Measurements from ENCODE around the gene SLC40A1. TPM values are rescaled to one million over a fixed set of nuclear protein-coding genes. Genes with fewer than 3 reads are reported as not detected.

SLC40A1 gene
- total RNA-seq, 1 donor from 2014 or later, result 11.4 TPM

- no peaks in the 10 kb centered on the region for H3K9me3 Mint-ChIP-seq (ENCODE audit: unreplicated experiment)
- peaks cover 13% of the 10 kb centered on the region for H3K4me1 Mint-ChIP-seq (ENCODE audit: unreplicated experiment)
- no peaks in the 10 kb centered on the region for H3K27me3 Mint-ChIP-seq (ENCODE audit: unreplicated experiment)
- no peak overlapping the region for H3K27ac Mint-ChIP-seq (ENCODE audit: unreplicated experiment)
- H3K36me3 Mint-ChIP-seq (ENCODE audit: unreplicated experiment), result no peaks in the 10 kb centered on the region
- no peak overlapping the region for H3K4me3 Mint-ChIP-seq (ENCODE audit: unreplicated experiment)
- DNase-seq (ENCODE audit: extremely low spot score, unreplicated experiment), result no peak
- TF ChIP-seq, protein P1, sequence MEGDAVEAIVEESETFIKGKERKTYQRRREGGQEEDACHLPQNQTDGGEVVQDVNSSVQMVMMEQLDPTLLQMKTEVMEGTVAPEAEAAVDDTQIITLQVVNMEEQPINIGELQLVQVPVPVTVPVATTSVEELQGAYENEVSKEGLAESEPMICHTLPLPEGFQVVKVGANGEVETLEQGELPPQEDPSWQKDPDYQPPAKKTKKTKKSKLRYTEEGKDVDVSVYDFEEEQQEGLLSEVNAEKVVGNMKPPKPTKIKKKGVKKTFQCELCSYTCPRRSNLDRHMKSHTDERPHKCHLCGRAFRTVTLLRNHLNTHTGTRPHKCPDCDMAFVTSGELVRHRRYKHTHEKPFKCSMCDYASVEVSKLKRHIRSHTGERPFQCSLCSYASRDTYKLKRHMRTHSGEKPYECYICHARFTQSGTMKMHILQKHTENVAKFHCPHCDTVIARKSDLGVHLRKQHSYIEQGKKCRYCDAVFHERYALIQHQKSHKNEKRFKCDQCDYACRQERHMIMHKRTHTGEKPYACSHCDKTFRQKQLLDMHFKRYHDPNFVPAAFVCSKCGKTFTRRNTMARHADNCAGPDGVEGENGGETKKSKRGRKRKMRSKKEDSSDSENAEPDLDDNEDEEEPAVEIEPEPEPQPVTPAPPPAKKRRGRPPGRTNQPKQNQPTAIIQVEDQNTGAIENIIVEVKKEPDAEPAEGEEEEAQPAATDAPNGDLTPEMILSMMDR (IDR thresholded peaks at IDR 0.05), result no peak
These were observed 18.7 kb upstream of the SLC40A1 start for GRCh38 chr2:189599245-189599644.

DNA sequence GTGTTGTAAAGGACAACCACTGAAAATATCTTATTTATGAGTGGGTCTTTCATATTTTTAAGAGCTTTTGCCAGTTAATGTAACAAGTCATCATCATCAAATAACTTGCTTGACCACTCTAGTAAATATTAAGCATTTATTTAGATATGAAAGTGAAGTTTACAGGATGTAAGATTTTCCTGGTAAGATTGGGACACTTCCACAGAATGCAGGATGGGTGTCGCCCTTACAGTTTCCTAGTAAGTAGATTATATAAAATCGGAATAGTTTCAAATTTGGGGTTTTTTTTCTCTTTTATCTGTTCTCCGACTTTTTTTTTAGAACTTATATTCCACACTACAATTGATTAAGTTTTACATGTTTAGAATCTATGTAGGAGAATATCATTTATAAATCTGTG lies 14.8 kb upstream of the SLC40A1 start:
- no peaks in the 10 kb centered on the region for H3K36me3 Mint-ChIP-seq (ENCODE audit: unreplicated experiment)

GRCh38 chr2:189594305-189594704 lies 13.7 kb upstream of the SLC40A1 start:
- Mint-ChIP-seq H3K4me3 (ENCODE audit: unreplicated experiment) (no peak overlapping the region), H3K27me3 (ENCODE audit: unreplicated experiment) (peaks cover 3% of the 10 kb centered on the region), H3K4me1 (ENCODE audit: unreplicated experiment) (peaks cover 5% of the 10 kb centered on the region), H3K9me3 (ENCODE audit: unreplicated experiment) (no peaks in the 10 kb centered on the region), H3K36me3 (ENCODE audit: unreplicated experiment) (no peaks in the 10 kb centered on the region), H3K27ac (ENCODE audit: unreplicated experiment) (no peak overlapping the region)
- no peak for DNase-seq (ENCODE audit: extremely low spot score, unreplicated experiment)
- TF ChIP-seq, protein P1 (IDR thresholded peaks at IDR 0.05), result no peak

More for the DNA sequence above, 14.8 kb upstream of the SLC40A1 start:
- Mint-ChIP-seq H3K4me3 (ENCODE audit: unreplicated experiment) (no peak overlapping the region), H3K27me3 (ENCODE audit: unreplicated experiment) (peaks cover 3% of the 10 kb centered on the region), H3K27ac (ENCODE audit: unreplicated experiment) (no peak overlapping the region), H3K9me3 (ENCODE audit: unreplicated experiment) (no peaks in the 10 kb centered on the region), H3K4me1 (ENCODE audit: unreplicated experiment) (peaks cover 13% of the 10 kb centered on the region)
- no peak for DNase-seq (ENCODE audit: extremely low spot score, unreplicated experiment)
- TF ChIP-seq, protein P1 (IDR thresholded peaks at IDR 0.05), result no peak

DNA sequence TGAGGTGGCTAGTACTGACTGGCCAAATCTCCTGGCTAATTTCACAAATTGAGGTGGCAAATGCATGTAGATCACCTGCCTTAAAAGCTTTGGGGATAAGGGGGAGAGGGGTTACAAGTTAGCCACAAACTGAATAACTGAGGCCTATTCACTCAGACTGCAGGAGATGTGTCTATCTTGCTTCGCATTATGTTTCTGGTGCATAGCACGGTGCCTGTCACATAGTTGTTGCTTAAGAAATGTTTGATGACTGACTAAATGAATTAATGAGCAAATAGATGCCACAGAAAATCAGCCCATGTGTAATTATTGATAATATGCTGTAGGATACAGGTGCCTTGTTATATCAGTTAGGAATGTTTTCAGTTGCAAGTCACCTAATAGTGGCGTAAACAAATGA lies 12.5 kb upstream of the SLC40A1 start:
- TF ChIP-seq, protein P1 (IDR thresholded peaks at IDR 0.05), result no peak

DNA sequence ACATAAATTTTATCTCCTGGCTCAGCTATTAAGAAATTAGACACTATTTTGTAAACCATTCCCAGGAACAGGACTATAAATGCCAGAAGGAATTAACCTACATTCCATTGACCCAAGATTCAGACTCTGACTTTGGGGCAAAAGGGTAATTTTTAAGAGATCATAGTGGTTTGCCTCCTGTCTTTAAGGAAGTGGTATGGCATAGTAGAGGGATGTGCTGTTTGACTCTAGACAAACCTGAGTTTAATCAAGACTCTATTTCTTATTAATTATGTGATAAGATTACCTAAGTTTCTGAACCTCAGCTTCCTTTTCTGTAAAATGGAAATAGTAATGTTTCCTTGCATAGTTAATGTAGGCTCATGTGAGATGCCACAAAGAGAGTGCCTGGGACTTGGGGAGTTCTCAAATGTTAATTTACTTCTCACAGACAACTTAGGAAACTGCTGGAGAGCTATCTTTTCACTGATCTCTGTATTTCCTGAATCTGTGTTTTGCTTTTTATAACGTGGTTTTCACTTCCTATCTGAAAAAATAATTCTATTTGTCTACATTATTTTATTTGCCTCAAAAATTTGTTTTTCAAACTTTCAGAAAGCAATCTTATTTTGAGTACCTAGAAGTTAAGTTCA lies 11.9 kb upstream of the SLC40A1 start:
- TF ChIP-seq, protein P1 (IDR thresholded peaks at IDR 0.05), result no peak
- H3K4me3 Mint-ChIP-seq (ENCODE audit: unreplicated experiment), result no peak overlapping the region
- H3K27me3 Mint-ChIP-seq (ENCODE audit: unreplicated experiment), result peaks cover 3% of the 10 kb centered on the region
- no peak overlapping the region for H3K27ac Mint-ChIP-seq (ENCODE audit: unreplicated experiment)
- no peaks in the 10 kb centered on the region for H3K9me3 Mint-ChIP-seq (ENCODE audit: unreplicated experiment)
- no peak for DNase-seq (ENCODE audit: extremely low spot score, unreplicated experiment)
- no peaks in the 10 kb centered on the region for H3K4me1 Mint-ChIP-seq (ENCODE audit: unreplicated experiment)
- no peaks in the 10 kb centered on the region for H3K36me3 Mint-ChIP-seq (ENCODE audit: unreplicated experiment)

More for the DNA sequence above, 12.5 kb upstream of the SLC40A1 start:
- Mint-ChIP-seq H3K9me3 (ENCODE audit: unreplicated experiment) (no peaks in the 10 kb centered on the region), H3K27me3 (ENCODE audit: unreplicated experiment) (peaks cover 3% of the 10 kb centered on the region), H3K27ac (ENCODE audit: unreplicated experiment) (no peak overlapping the region), H3K36me3 (ENCODE audit: unreplicated experiment) (no peaks in the 10 kb centered on the region), H3K4me3 (ENCODE audit: unreplicated experiment) (no peak overlapping the region), H3K4me1 (ENCODE audit: unreplicated experiment) (no peaks in the 10 kb centered on the region)
- no peak for DNase-seq (ENCODE audit: extremely low spot score, unreplicated experiment)

All from osteocyte (in vitro differentiated cells).